OCI-LY3 (cell line): ENCODE data around the gene SH2D1A.

Experiments used
- H2AFZ ChIP-seq: fragments of 200-600, 300-600 bp; shearing (Covaris generic); 2 replicates; pipeline ENCODE4 v1.6.0; 2014; ENCODE audit warnings: antibody characterized with exemption, low read depth, low read length
- H3K27ac ChIP-seq: fragments of 200-600, 300-600 bp; sonication (generic); 2 replicates; pipeline ENCODE4 v1.5.1; 2014; ENCODE audit warnings: mild to moderate bottlenecking, low read length, moderate library complexity, mixed read lengths
- H3K27me3 ChIP-seq: fragments of 200-600, 300-600 bp; sonication (generic); 2 replicates; pipeline ENCODE4 v1.6.1; 2014; ENCODE audit warnings: low read depth, low read length, mixed read lengths
- H3K36me3 ChIP-seq: fragments of 200-600, 300-600 bp; sonication (generic); replicated peaks from 2 replicates; pipeline ENCODE3; 2014; ENCODE audit warnings: low read depth, low read length, mixed read lengths
- H3K4me1 ChIP-seq: fragments of 300-600, 200-600 bp; sonication (generic); 2 replicates; pipeline ENCODE4 v1.6.1; 2014; ENCODE audit warnings: low read length, mixed read lengths
- H3K4me2 ChIP-seq: fragments of 200-600, 300-600 bp; sonication (generic); 2 replicates; pipeline ENCODE4 v1.6.1; 2014; ENCODE audit warnings: low read length, mixed read lengths
- H3K4me3 ChIP-seq: fragments of 300-600, 200-600 bp; sonication (generic); 2 replicates; pipeline ENCODE4 v1.5.1; 2014; ENCODE audit warnings: antibody characterized with exemption, mild to moderate bottlenecking, low read length, moderate library complexity
- H3K79me2 ChIP-seq: fragments of 300-600, 200-600 bp; shearing (Covaris generic); 2 replicates; pipeline ENCODE4 v1.6.1; 2014; ENCODE audit warnings: mild to moderate bottlenecking, low read length, mixed read lengths
- H3K9ac ChIP-seq: fragments of 300-600, 200-600 bp; shearing (Covaris generic); 2 replicates; pipeline ENCODE4 v1.6.0; 2014; ENCODE audit warnings: mild to moderate bottlenecking, low read length, moderate library complexity
- H3K9me3 ChIP-seq: fragments of 200-600, 300-600 bp; shearing (Covaris generic); 2 replicates; pipeline ENCODE4 v1.6.1; 2014; ENCODE audit warnings: low read length, mixed read lengths; ENCODE audit not compliant: insufficient read depth
- H4K20me1 ChIP-seq: fragments of 200-600, 300-600 bp; sonication (generic); 2 replicates; pipeline ENCODE4 v1.6.1; 2016; ENCODE audit warnings: low read length, mixed read lengths; ENCODE audit not compliant: insufficient read depth
- EZH2phosphoT487 ChIP-seq: fragments of 200-600 bp; shearing (Covaris generic); IDR thresholded peaks from 2 replicates; pipeline ENCODE4 v1.6.1; 2018; ENCODE audit warnings: antibody characterized with exemption, mixed run types, low read depth
- TF ChIP-seq, protein P1 (sequence below): fragments of 200-600, 300-600 bp; sonication (generic); IDR thresholded peaks from 2 replicates; pipeline ENCODE4 v1.5.1; 2014; ENCODE audit warnings: antibody characterized with exemption, low read length, low read depth

Gene SH2D1A

DNA sequence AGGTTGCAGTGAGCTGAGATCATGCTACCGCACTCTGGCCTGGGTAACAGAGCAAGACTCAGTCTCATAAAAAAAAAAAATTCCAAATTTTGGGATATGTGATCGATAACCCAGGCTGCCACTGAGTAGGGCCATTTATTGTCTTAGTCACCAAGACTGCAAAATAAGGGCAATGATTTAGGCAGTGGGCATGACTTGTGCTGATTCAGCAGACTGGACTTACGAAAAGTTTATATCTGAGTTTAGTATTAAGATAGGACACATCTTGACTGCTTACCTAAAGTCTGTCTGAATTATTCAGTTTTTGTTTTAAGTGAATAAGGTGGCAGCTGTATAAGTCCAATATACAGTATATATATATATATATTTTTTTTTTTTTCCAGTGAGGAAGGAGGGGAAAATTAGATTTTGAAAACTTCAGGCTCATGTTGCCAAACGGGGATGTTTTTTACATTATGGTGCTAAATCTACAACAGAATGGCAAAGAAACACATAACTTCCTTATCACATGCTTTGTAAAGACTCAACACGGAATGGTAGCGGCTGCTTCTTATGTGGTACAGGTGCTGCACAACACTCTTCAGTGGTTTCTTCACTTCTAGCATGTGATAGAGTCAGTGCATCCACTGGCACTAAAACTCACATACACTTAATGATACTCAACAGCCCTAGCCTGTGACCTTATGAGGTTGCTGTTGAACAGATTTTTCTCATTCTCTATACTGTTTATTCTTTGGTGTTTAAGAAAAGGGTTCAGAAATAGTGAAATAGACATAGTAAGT is 7.4 kb upstream of the SH2D1A start:
- Histone ChIP-seq H3K9me3 (no peaks in the 10 kb centered on the region), H3K4me1 (peaks cover 22% of the 10 kb centered on the region), H4K20me1 (no peaks in the 10 kb centered on the region), H3K27me3 (no peaks in the 10 kb centered on the region), H3K27ac (no peak overlapping the region), H3K79me2 (no peaks in the 10 kb centered on the region), H3K36me3 (no peaks in the 10 kb centered on the region), H3K9ac (no peak overlapping the region), H3K4me3 (no peak overlapping the region), H3K4me2 (no peak overlapping the region), H2AFZ (no peak overlapping the region)
- TF ChIP-seq EZH2phosphoT487: no peak
- TF ChIP-seq, protein P1, sequence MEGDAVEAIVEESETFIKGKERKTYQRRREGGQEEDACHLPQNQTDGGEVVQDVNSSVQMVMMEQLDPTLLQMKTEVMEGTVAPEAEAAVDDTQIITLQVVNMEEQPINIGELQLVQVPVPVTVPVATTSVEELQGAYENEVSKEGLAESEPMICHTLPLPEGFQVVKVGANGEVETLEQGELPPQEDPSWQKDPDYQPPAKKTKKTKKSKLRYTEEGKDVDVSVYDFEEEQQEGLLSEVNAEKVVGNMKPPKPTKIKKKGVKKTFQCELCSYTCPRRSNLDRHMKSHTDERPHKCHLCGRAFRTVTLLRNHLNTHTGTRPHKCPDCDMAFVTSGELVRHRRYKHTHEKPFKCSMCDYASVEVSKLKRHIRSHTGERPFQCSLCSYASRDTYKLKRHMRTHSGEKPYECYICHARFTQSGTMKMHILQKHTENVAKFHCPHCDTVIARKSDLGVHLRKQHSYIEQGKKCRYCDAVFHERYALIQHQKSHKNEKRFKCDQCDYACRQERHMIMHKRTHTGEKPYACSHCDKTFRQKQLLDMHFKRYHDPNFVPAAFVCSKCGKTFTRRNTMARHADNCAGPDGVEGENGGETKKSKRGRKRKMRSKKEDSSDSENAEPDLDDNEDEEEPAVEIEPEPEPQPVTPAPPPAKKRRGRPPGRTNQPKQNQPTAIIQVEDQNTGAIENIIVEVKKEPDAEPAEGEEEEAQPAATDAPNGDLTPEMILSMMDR: no peak

DNA sequence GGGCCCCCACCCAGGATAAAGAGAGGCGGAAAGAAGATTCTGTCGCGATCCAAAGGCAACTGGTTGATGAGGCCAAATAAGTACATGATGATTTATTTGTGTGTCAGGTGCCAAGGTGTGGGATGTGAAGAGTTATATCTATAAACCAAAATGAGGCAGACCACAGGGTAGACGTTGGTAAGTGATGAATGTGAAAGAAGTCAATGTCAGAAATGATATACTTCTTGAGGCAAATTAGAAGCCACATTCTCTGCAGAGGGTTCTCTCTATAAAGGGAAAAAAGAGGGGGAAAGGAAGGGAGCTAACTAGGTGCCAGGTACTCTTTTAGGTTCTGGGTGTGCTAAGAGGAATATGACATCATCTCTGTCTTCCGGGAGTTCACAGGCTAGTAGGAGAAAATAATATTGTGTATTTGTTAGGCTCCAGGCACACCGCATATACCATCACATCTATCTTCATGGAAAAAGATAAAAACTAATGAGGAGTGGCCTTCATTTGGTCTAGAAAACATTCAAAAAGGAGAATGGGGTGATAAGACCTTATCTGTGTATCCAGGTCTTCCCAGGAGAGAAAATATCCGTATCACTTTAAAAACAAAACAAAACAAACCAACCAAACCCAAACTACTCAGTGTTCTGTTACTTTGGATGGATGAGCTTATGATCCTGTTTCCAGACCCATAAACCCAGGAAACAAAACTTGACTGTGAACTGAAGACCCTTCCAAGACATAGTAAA is 4.8 kb upstream of the SH2D1A start:
- Histone ChIP-seq H3K27ac (no peak overlapping the region), H4K20me1 (no peaks in the 10 kb centered on the region), H3K4me3 (no peak overlapping the region), H3K79me2 (no peaks in the 10 kb centered on the region), H3K36me3 (no peaks in the 10 kb centered on the region), H3K9ac (no peak overlapping the region), H3K9me3 (no peaks in the 10 kb centered on the region), H3K4me1 (peaks cover 37% of the 10 kb centered on the region), H3K27me3 (no peaks in the 10 kb centered on the region), H3K4me2 (no peak overlapping the region), H2AFZ (no peak overlapping the region)
- no peak for TF ChIP-seq EZH2phosphoT487
- TF ChIP-seq, protein P1: no peak

DNA sequence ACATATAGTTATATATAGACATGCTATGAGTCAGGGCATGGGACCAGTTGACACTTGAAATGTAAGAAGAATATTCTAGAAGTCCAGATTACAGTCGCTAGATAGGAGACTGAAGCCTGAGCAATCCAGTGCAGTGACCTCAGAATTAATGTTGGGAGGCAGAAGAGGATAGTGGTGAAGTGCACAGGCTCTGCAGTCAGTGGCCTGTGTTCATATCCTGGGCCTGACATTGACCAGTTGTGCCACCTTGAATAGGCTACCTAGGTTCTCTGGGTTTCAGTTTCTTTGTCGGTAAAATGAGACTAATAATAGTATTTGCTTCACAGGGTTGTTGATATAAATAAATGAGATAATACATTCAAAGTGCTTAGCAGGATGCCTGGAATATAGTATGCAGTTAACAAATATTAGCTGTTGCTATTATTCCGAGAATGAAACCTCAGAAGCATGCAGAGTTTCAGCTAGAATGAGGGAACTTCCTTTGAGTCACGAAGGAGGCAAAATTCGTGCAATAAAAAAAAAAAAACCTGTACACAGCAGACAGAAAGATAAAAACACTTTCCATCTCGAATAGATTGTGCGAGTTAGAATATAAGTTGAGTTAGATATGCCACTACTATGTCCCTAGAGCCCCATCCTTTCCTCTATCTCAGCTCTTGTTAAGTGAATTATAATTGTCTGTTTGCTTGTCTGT is 4.0 kb upstream of the SH2D1A start:
- Histone ChIP-seq H3K9me3 (no peaks in the 10 kb centered on the region), H3K9ac (no peak overlapping the region), H3K4me3 (no peak overlapping the region), H3K36me3 (no peaks in the 10 kb centered on the region), H3K4me1 (peaks cover 44% of the 10 kb centered on the region), H4K20me1 (no peaks in the 10 kb centered on the region), H2AFZ (no peak overlapping the region), H3K4me2 (peak overlapping the region; percentile 35), H3K27ac (no peak overlapping the region), H3K27me3 (no peaks in the 10 kb centered on the region), H3K79me2 (no peaks in the 10 kb centered on the region)
- TF ChIP-seq, protein P1: no peak
- no peak for TF ChIP-seq EZH2phosphoT487

DNA sequence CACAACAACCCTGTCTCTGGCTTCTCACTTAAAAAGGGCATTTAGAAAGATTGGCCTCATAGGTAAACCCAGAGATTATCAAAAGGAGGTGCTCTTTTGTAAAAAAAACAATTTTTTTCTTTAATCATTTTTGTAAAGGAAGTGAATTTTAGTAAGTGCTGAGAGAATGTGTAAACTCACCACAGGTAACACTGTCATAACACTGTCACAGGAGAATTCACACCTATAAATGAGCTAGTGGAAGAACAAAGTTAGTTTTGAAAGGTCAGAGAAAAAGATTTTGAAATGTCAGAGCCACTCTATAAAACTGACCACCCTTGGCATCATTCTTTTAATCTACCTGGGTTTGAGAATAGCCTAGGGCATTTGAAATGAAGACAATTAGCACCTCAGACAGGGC is 3.3 kb upstream of the SH2D1A start:
- Histone ChIP-seq H3K4me3 (no peak overlapping the region), H3K79me2 (no peaks in the 10 kb centered on the region), H3K4me1 (peaks cover 51% of the 10 kb centered on the region), H2AFZ (no peak overlapping the region), H3K9ac (no peak overlapping the region), H3K9me3 (no peaks in the 10 kb centered on the region), H3K27me3 (no peaks in the 10 kb centered on the region), H4K20me1 (no peaks in the 10 kb centered on the region), H3K27ac (no peak overlapping the region), H3K36me3 (no peaks in the 10 kb centered on the region), H3K4me2 (0 out of 2 replicates have a peak overlapping the region, but pooled peaks have one; percentile 35)
- TF ChIP-seq, protein P1: no peak
- no peak for TF ChIP-seq EZH2phosphoT487
